ENCODE results near the gene GMCL1. TPM values are rescaled to one million over a fixed set of nuclear protein-coding genes. Genes with fewer than 3 reads are reported as not detected.

The GMCL1 gene
- total RNA-seq, 1 experiment from 2014 or later: 21.6 TPM

- Mint-ChIP-seq H3K27ac (no peak overlapping the region), H3K9me3 (no peaks in the 10 kb centered on the region), H3K4me1 (peaks cover 13% of the 10 kb centered on the region), H3K27me3 (ENCODE audit: low read depth) (no peaks in the 10 kb centered on the region), H3K36me3 (no peaks in the 10 kb centered on the region), H3K4me3 (no peak overlapping the region)
- ChIA-PET CTCF (interaction anchor here (1.0 to 14.0 kb wide), 7 partner anchors 9 to 101 kb away, joined by 4 to 461 read pairs (median 7); partner anchors contain the start of gene ANXA4), POLR2A (no interaction called here)
- ATAC-seq: no peak
- TF ChIP-seq E2F4 (CRISPR knock-in tag; IDR thresholded peaks at IDR 0.05; ENCODE audit: borderline replicate concordance, low read depth): no peak
- TF ChIP-seq HMGXB4 (CRISPR knock-in tag; IDR thresholded peaks at IDR 0.05): no peak
- TF ChIP-seq ZMAT4 (CRISPR knock-in tag; IDR thresholded peaks at IDR 0.05): no peak
- no peak for TF ChIP-seq ZNF425 (CRISPR knock-in tag; conservative IDR thresholded peaks at IDR 0.05)
- TF ChIP-seq FOXK1 (CRISPR knock-in tag; IDR thresholded peaks at IDR 0.05): no peak
- TF ChIP-seq ZBTB21 (CRISPR knock-in tag; IDR thresholded peaks at IDR 0.05; ENCODE audit: borderline replicate concordance): no peak
- TF ChIP-seq ZNF281 (CRISPR knock-in tag; IDR thresholded peaks at IDR 0.05): no peak
- no peak for TF ChIP-seq CDX4 (CRISPR knock-in tag; IDR thresholded peaks at IDR 0.05; ENCODE audit: borderline replicate concordance)
- TF ChIP-seq ZNF263 (CRISPR knock-in tag; IDR thresholded peaks at IDR 0.05; ENCODE audit: low read depth): no peak
- TF ChIP-seq ZNF232 (CRISPR knock-in tag; IDR thresholded peaks at IDR 0.05): no peak
- DNase-seq (ENCODE audit: low spot score): no peak
Measured at GRCh38 chr2:69817729-69818501, 11.5 kb upstream of the GMCL1 start.

GRCh38 chr2:69827796-69828540 lies 1.5 kb upstream of the GMCL1 start:
- peak overlapping the region; percentile 96 for H3K27ac Mint-ChIP-seq
- ChIA-PET POLR2A (interaction anchor here (1.1 kb wide), 1 partner anchor 103 kb away, joined by 3 read pairs; no protein-coding TSS in a partner anchor), CTCF (interaction anchor here (1.2 to 1.8 kb wide), 4 partner anchors 11 to 105 kb away, joined by 3 to 22 read pairs (median 12); no protein-coding TSS in a partner anchor)
- peaks cover 4% of the 10 kb centered on the region; the same call in 1 of the 2 replicates for H3K36me3 Mint-ChIP-seq
- ATAC-seq (no peak), DNase-seq (ENCODE audit: low spot score) (no peak)
- peak overlapping the region; percentile 87 for H3K4me3 Mint-ChIP-seq
- peaks cover 21% of the 10 kb centered on the region for H3K4me1 Mint-ChIP-seq
- no peaks in the 10 kb centered on the region for H3K27me3 Mint-ChIP-seq (ENCODE audit: low read depth)
- H3K9me3 Mint-ChIP-seq: no peaks in the 10 kb centered on the region
- TF ChIP-seq ZNF532 (CRISPR knock-in tag; IDR thresholded peaks at IDR 0.05; ENCODE audit: borderline replicate concordance) (no peak), TCF7 (CRISPR knock-in tag; IDR thresholded peaks at IDR 0.05; ENCODE audit: low read depth) (no peak), ZSCAN18 (CRISPR knock-in tag; IDR thresholded peaks at IDR 0.05) (no peak), RORB (CRISPR knock-in tag; IDR thresholded peaks at IDR 0.05) (no peak), NR3C1 (CRISPR knock-in tag; conservative IDR thresholded peaks at IDR 0.05; ENCODE audit: low read depth) (no peak), SP1 (CRISPR knock-in tag; conservative IDR thresholded peaks at IDR 0.05) (no peak)
